NCI-H1694 treated with DMSO at 0.1 percent for 48 hours (cell line): Measurements from ENCODE around the gene TANGO2.

Experiments
- DNase-seq: peaks from one replicate; lab custom pipeline; 2025; lab: John Stamatoyannopoulos, UW

Gene TANGO2

DNA sequence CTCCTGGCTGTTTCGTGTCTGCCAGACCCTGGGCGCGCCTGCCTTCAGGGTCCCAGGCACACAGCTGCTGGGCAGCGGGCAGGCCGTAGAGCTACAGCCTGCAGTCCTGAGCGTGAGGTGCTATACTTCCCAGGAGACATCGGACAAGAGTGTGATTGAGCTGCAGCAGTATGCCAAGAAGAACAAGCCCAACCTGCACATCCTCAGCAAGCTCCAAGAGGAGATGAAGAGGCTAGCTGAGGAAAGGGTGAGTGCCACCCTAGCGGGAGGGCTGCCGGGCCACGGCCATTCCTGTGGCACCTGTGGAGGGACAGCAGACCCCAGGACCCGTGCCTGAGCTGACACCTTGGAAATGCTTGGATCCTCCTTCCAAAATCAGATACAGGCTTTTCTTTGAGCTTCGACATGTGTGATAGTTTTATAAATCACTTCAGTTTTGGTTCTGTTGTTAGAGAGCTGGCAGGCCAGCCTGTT lies 87.9 kb downstream of the TANGO2 start:
- DNase-seq: no peak

- no peak for DNase-seq
Measured at GRCh38 chr22:20109411-20110358, 88.8 kb downstream of the TANGO2 start.

- no peak for DNase-seq
Measured at GRCh38 chr22:20110359-20110985, 89.6 kb downstream of the TANGO2 start.

DNA sequence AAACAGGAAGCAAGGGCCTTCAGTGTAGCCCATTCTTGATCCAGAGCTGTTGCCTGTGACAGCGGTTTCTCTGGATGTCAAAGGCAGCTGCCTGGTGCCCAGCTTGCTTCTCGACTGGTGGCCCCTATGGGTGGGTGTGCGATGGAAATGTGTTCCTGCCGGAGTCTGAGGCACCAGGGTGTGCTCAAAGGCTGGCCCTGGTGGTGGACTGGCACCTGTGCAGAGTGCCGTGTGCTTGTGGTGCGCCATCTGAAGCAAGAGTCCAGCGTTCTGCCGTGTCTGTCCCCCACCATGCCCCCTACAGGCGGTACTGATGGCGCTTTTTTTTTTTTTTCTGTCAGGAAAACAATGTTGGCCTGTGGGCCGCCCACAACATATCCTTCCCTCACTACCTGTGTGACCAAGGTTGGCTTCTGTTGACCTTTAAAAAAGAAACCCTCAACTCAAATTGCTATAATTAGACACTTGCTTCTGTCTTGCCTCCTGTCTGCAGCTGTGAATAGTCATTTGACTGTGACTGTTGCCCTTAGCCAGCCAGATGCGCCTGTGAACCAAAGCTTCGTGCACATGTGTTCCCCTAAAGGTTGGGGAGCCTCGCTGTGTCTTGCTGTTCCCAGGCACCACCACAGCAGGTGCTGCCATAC lies 90.3 kb downstream of the TANGO2 start:
- DNase-seq: peak; percentile 27

GRCh38 chr22:20111689-20112622 lies 91.0 kb downstream of the TANGO2 start:
- DNase-seq: no peak

GRCh38 chr22:20112623-20113511 lies 92.0 kb downstream of the TANGO2 start:
- DNase-seq: no peak

DNA sequence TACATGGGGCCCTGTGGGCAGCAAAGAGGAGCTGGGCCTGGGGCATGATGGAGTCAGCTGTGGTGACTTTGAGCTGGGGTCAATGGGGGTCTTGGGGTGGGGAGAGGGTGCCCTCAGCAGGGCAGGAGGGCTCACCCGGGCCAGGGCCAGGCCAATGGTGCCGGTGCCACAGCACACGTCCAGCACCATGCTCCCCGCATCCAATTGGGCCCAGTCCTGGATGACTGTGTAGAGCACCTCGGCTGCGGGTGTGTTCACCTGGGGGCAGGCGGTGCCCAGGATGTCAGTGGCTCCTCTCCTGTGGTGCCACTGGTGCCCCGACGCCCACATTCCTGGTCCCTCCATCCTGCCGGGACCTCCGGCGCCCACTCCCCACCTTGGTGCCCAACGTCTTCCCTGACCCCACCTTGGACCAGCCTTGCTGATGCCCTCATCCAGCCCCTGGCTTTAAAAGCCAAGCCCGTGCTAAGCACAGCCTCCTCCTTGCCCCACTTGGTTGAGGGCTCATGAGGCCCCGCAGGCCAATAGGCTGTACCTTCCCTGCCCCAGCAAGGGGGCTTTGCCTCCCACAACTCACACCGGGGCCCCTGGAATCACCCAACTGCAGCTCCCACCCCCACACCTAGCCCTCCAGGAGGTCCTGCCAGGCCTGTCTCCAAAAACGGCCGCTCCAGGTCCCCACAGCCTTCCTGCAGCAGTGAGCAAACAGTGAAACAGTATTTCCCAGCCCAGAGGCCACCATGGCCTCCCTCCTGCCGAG lies 92.8 kb downstream of the TANGO2 start:
- DNase-seq: no peak

GRCh38 chr22:20114506-20115475 lies 93.9 kb downstream of the TANGO2 start:
- no peak for DNase-seq

DNA sequence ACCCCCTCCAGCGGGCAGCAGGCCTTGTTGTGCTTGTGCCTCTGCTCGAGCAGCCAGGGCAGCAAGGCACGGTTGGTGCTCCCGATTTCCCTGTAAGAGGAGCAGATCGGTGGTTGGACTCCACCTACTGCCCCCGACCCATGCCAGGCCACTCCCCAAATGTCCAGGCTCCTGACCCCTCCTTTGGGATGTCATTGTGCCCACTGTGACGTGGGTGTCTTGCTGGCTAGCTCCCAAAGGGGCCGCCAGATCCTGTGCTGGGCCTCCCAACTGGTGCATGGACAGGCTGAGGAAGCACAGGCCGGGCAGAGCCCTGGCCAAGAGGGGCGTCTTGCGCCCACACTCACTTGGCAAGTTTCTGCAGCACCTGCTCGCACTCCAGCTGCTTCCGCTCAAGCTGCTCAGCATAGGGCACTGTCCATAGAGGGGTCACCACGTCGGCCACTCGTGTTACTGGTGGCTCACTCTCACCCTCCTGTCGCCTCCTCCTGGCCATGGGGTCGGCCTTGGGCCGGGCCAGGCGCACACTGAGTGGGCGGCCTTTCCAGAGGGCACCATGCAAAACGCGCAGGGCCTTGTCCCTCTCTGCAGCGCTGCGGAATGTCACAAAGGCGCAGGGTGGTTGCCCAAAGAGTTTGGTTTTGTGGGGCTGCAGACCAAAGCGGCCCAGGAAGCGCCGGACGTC lies 94.9 kb downstream of the TANGO2 start, which contains the start of gene RANBP1:
Gene RANBP1, plus strand, starts transcription at position 414 of the 685 bp plus-strand sequence. Its CDS starts 81 bp downstream, at position 495.
- DNase-seq: no peak

DNA sequence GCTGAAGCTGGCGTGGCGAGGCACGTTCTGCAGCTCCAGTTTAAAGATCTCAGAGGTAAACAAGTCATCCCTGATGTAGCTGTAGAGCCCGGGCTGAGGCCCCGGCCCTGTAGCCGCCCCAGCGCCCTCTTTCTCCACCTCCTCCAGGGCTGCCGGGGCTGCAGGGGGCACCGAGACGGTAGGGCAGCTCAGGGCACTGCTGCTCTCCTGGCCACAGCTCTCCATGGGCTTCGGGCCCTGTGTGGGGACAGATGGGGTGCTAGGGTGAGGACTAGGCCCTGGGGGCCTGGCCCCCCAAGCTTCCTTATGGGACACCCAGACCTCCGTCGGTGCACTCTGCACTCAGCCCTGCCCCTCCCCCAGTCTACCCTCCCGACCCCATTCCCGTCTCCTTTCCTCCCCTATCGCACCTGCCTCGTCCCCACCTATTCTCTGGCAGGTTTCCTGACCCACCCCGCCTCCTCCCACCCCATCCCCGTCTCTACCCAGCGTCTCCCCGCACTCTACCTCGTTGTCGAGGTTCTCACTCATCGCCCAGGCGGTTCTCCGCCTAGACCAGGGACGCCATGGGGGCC lies 95.6 kb downstream of the TANGO2 start:
- DNase-seq: no peak
